ENCODE results near the gene CIC. TPM values are rescaled to one million over a fixed set of nuclear protein-coding genes. Genes with fewer than 3 reads are reported as not detected.

The CIC gene
- polyA plus RNA-seq, 2 of the 4 experiments (the other 2 are of a cell fraction): 7.2 to 56.4 TPM

DNA sequence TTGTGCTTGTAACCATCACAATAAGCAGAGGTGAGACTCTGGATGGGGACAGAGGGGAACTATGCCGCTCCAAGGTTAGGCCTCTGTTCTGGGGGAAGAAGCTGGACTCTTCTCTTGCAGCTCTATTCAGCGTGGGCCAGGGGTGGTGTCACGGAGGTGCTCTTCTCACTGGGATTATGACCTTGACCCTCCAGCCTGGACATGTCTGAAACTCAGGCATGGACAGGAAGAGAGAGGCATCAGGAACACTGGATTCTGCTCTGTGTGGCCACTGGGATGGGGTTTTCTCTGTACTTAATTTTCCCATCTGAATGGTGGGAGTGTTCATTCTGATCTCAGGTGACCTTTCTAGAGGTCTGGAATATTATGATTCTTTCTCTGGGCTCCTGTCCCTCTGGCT, 64.0 kb downstream of the CIC start:
- FAIRE-seq (no peak), ATAC-seq (no peak), DNase-seq (ENCODE audit: low read depth in 1 of 2, low spot score in 1 of 2) (no peak)
- TF ChIP-seq, protein P1, sequence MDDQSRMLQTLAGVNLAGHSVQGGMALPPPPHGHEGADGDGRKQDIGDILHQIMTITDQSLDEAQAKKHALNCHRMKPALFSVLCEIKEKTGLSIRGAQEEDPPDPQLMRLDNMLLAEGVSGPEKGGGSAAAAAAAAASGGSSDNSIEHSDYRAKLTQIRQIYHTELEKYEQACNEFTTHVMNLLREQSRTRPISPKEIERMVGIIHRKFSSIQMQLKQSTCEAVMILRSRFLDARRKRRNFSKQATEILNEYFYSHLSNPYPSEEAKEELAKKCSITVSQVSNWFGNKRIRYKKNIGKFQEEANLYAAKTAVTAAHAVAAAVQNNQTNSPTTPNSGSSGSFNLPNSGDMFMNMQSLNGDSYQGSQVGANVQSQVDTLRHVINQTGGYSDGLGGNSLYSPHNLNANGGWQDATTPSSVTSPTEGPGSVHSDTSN (IDR thresholded peaks at IDR 0.05): no peak
- TF ChIP-seq, protein P2, sequence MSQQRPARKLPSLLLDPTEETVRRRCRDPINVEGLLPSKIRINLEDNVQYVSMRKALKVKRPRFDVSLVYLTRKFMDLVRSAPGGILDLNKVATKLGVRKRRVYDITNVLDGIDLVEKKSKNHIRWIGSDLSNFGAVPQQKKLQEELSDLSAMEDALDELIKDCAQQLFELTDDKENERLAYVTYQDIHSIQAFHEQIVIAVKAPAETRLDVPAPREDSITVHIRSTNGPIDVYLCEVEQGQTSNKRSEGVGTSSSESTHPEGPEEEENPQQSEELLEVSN (IDR thresholded peaks at IDR 0.05; ENCODE audit: borderline replicate concordance, low read depth): no peak
- no peaks in the 10 kb centered on the region for H3K4me1 ChIP-seq
- H3K4me2 ChIP-seq: no peak overlapping the region
- CTCF ChIA-PET: interaction anchor here (0.6 to 5.3 kb wide), 8 partner anchors 9 to 224 kb away, joined by 3 to 27 read pairs (median 7); no protein-coding TSS in a partner anchor
- no peak overlapping the region for H3K4me3 ChIP-seq
- POLR2A ChIA-PET: no interaction called here
- 88% methylated on average over 3 of the region's 3 CpGs for whole genome bisulfite sequencing (ENCODE audit: missing lambda C conversion rate)
- no peak overlapping the region for H3K27ac ChIP-seq
- H3K9me3 ChIP-seq: no peaks in the 10 kb centered on the region

GRCh38 chr19:42333975-42334696, 65.1 kb downstream of the CIC start:
- CTCF ChIA-PET: interaction anchor here (0.5 to 5.3 kb wide), 8 partner anchors 8 to 225 kb away, joined by 3 to 27 read pairs (median 4); no protein-coding TSS in a partner anchor

GRCh38 chr19:42334697-42335373, 65.8 kb downstream of the CIC start:
- CTCF ChIA-PET: interaction anchor here (0.9 to 5.3 kb wide), 4 partner anchors 8 to 66 kb away, joined by 3 to 27 read pairs (median 8); no protein-coding TSS in a partner anchor
- Histone ChIP-seq H3K4me2 (no peak overlapping the region), H3K27ac (no peak overlapping the region), H3K4me1 (no peaks in the 10 kb centered on the region), H3K4me3 (no peak overlapping the region), H3K9me3 (no peaks in the 10 kb centered on the region)
- no peak for TF ChIP-seq NR3C1 (IDR thresholded peaks at IDR 0.05)
- no peak for TF ChIP-seq USF2 (IDR thresholded peaks at IDR 0.05)
- TF ChIP-seq, protein P3, sequence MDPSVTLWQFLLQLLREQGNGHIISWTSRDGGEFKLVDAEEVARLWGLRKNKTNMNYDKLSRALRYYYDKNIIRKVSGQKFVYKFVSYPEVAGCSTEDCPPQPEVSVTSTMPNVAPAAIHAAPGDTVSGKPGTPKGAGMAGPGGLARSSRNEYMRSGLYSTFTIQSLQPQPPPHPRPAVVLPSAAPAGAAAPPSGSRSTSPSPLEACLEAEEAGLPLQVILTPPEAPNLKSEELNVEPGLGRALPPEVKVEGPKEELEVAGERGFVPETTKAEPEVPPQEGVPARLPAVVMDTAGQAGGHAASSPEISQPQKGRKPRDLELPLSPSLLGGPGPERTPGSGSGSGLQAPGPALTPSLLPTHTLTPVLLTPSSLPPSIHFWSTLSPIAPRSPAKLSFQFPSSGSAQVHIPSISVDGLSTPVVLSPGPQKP (IDR thresholded peaks at IDR 0.05; ENCODE audit: low read depth, low read length): no peak
- TF ChIP-seq RNF2 (IDR thresholded peaks at IDR 0.05; ENCODE audit: borderline replicate concordance, low read depth): no peak
- TF ChIP-seq MAZ (IDR thresholded peaks at IDR 0.05; ENCODE audit: borderline replicate concordance, low read depth, low read length): no peak
- TF ChIP-seq NFE2L2 (conservative IDR thresholded peaks at IDR 0.05; ENCODE audit: low read length): no peak
- TF ChIP-seq, protein P1 (IDR thresholded peaks at IDR 0.05): no peak
- TF ChIP-seq TFCP2L1 (CRISPR knock-in tag; IDR thresholded peaks at IDR 0.05): no peak
- no peak for TF ChIP-seq TP53 (CRISPR knock-in tag; IDR thresholded peaks at IDR 0.05)
- TF ChIP-seq CHD4 (IDR thresholded peaks at IDR 0.05; ENCODE audit: borderline replicate concordance): no peak
- no peak for TF ChIP-seq HES2 (IDR thresholded peaks at IDR 0.05)
- no peak for TF ChIP-seq HEYL (CRISPR knock-in tag; IDR thresholded peaks at IDR 0.05)
- no peak for TF ChIP-seq SMC3 (IDR thresholded peaks at IDR 0.05)
- 86% methylated on average over 13 of the region's 13 CpGs for WGBS (ENCODE audit: missing lambda C conversion rate)
- FAIRE-seq (peak; percentile 84), DNase-seq (ENCODE audit: low read depth in 1 of 2, low spot score in 1 of 2) (no peak), ATAC-seq (no peak)
- POLR2A ChIA-PET: no interaction called here

More at GRCh38 chr19:42333975-42334696, 65.1 kb downstream of the CIC start:
- no peak overlapping the region for H3K4me2 ChIP-seq
- no peak overlapping the region for H3K4me3 ChIP-seq
- no peaks in the 10 kb centered on the region for H3K4me1 ChIP-seq
- TF ChIP-seq POLR2A (IDR thresholded peaks at IDR 0.05; ENCODE audit: low read length) (no peak), KDM5A (IDR thresholded peaks at IDR 0.05) (no peak), SREBF2 (IDR thresholded peaks at IDR 0.05) (no peak), MAZ (IDR thresholded peaks at IDR 0.05; ENCODE audit: borderline replicate concordance, low read depth, low read length) (no peak), FOXS1 (CRISPR knock-in tag; IDR thresholded peaks at IDR 0.05) (no peak), JUNB (IDR thresholded peaks at IDR 0.05) (no peak), HOXA7 (CRISPR knock-in tag; IDR thresholded peaks at IDR 0.05) (no peak)
- TF ChIP-seq, protein P1 (IDR thresholded peaks at IDR 0.05): no peak
- 87% methylated on average over 21 of the region's 21 CpGs for WGBS (ENCODE audit: missing lambda C conversion rate)
- FAIRE-seq (no peak), DNase-seq (ENCODE audit: low read depth in 1 of 2, low spot score in 1 of 2) (no peak), ATAC-seq (peak in 1 of 2 experiments; percentile 3; a peak in 1 of 6 replicates)
- no peaks in the 10 kb centered on the region for H3K9me3 ChIP-seq
- POLR2A ChIA-PET: no interaction called here
- H3K27ac ChIP-seq: no peak overlapping the region

Measured in A549 (cell line).